ENCODE data around the gene PPFIBP1. TPM values are rescaled to one million over a fixed set of nuclear protein-coding genes. Genes with fewer than 3 reads are reported as not detected.

PPFIBP1 gene
- total RNA-seq, 1 donor: 179 TPM

DNA sequence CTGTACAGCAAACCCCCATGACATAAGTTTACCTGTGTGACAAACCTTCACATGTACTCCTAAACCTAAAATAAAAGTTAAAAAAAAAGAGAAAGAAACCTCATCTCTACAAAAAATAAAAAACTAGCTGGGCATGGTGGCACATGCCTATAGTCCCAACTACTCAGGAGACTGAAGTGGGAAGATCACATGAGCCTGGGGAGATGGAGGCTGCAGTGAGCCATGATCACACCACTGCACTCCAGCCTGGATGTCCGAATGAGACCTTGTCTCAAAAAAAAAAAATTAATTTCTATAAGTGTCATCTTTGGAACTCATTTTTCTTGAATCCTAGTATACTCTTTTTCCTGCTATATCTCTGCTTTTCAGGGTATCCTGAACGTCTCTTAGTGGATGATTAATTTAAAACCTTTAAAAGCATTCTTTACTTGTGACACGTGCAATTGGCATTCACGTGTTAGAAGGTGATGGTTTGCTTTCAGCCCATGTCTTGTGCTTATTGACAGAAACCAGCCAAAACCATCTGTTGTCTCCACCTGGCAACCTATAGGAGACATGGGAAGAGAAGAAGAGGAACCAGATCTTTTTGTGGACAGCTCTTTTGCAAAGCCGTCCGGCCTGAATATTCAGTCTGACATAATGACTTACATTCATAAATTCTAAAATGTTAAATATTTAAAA is 30.6 kb upstream of the PPFIBP1 start:
- no peak for DNase-seq (ENCODE audit: insufficient read length, low spot score, missing footprints)
- no peaks in the 10 kb centered on the region for H3K4me1 ChIP-seq (ENCODE audit: insufficient read depth, low read length)
- H3K79me2 ChIP-seq (ENCODE audit: insufficient read depth, low read length): no peaks in the 10 kb centered on the region
- TF ChIP-seq, protein P1, sequence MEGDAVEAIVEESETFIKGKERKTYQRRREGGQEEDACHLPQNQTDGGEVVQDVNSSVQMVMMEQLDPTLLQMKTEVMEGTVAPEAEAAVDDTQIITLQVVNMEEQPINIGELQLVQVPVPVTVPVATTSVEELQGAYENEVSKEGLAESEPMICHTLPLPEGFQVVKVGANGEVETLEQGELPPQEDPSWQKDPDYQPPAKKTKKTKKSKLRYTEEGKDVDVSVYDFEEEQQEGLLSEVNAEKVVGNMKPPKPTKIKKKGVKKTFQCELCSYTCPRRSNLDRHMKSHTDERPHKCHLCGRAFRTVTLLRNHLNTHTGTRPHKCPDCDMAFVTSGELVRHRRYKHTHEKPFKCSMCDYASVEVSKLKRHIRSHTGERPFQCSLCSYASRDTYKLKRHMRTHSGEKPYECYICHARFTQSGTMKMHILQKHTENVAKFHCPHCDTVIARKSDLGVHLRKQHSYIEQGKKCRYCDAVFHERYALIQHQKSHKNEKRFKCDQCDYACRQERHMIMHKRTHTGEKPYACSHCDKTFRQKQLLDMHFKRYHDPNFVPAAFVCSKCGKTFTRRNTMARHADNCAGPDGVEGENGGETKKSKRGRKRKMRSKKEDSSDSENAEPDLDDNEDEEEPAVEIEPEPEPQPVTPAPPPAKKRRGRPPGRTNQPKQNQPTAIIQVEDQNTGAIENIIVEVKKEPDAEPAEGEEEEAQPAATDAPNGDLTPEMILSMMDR (IDR thresholded peaks at IDR 0.05; ENCODE audit: extremely low read depth, low read depth, low read length): no peak
- no peaks in the 10 kb centered on the region for H3K27me3 ChIP-seq (ENCODE audit: insufficient read depth, low read length)
- H3K4me3 ChIP-seq (ENCODE audit: insufficient read depth, low read length): no peak overlapping the region
- H3K9me3 ChIP-seq (ENCODE audit: low read depth, low read length): no peaks in the 10 kb centered on the region
- no peak overlapping the region for H3K27ac ChIP-seq (ENCODE audit: low read depth, low read length)
- no peak overlapping the region for H3K4me2 ChIP-seq (ENCODE audit: insufficient read depth, low read length)
- H3K36me3 ChIP-seq (ENCODE audit: insufficient read depth, low read length): no peaks in the 10 kb centered on the region
- H2AFZ ChIP-seq (ENCODE audit: low read length): no peak overlapping the region
- no peaks in the 10 kb centered on the region for H4K20me1 ChIP-seq (ENCODE audit: insufficient read depth, low read length)

DNA sequence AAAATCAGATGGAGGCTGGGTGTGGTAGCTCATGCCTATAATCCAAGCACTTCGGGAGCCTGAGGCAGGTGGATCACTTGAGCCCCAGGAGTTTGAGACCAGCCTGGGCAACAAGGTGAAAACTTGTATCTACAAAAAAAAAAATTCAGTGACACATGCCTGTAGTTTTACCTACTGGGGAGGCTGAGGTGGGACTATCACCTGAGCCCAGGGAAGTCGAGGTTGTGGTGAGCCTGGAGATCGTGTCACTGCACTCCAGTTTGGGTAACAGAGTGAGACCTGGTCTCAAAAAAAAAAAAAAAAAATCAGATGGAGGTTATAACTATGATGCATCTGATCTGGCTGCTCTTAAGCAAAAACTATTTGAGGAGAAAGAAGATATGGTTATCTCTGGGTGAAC is 26.6 kb upstream of the PPFIBP1 start:
- H3K36me3 ChIP-seq (ENCODE audit: insufficient read depth, low read length): no peaks in the 10 kb centered on the region
- no peak overlapping the region for H3K4me2 ChIP-seq (ENCODE audit: insufficient read depth, low read length)
- no peak for DNase-seq (ENCODE audit: insufficient read length, low spot score, missing footprints)
- no peak overlapping the region for H3K27ac ChIP-seq (ENCODE audit: low read depth, low read length)
- no peaks in the 10 kb centered on the region for H4K20me1 ChIP-seq (ENCODE audit: insufficient read depth, low read length)
- no peaks in the 10 kb centered on the region for H3K27me3 ChIP-seq (ENCODE audit: insufficient read depth, low read length)
- H3K9me3 ChIP-seq (ENCODE audit: low read depth, low read length): no peaks in the 10 kb centered on the region
- H3K4me3 ChIP-seq (ENCODE audit: insufficient read depth, low read length): no peak overlapping the region
- H3K79me2 ChIP-seq (ENCODE audit: insufficient read depth, low read length): no peaks in the 10 kb centered on the region
- H2AFZ ChIP-seq (ENCODE audit: low read length): no peak overlapping the region
- no peaks in the 10 kb centered on the region for H3K4me1 ChIP-seq (ENCODE audit: insufficient read depth, low read length)
- TF ChIP-seq, protein P1 (IDR thresholded peaks at IDR 0.05; ENCODE audit: extremely low read depth, low read depth, low read length): no peak

DNA sequence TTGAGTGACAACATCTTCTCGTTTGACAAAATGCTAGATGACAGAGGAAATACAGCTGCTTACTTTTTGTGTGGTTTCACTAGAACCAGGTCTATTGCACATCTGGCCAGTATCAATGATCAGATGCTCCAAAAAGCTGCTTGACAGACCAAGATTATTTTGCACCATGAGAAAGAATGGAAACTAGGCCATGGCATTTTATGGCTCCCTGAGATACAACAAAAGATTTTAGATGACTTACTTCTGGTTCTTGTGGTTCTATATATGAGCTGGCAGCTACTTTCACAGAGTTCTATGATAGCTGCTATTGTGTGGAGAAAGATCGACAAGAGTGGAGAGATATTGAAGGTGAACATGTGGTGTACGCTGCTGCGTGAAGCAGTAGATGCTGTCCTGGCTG is 25.9 kb upstream of the PPFIBP1 start:
- TF ChIP-seq, protein P1 (IDR thresholded peaks at IDR 0.05; ENCODE audit: extremely low read depth, low read depth, low read length): no peak
- no peaks in the 10 kb centered on the region for H3K4me1 ChIP-seq (ENCODE audit: insufficient read depth, low read length)
- H3K4me2 ChIP-seq (ENCODE audit: insufficient read depth, low read length): no peak overlapping the region
- no peaks in the 10 kb centered on the region for H3K36me3 ChIP-seq (ENCODE audit: insufficient read depth, low read length)
- H4K20me1 ChIP-seq (ENCODE audit: insufficient read depth, low read length): no peaks in the 10 kb centered on the region
- H3K9me3 ChIP-seq (ENCODE audit: low read depth, low read length): no peaks in the 10 kb centered on the region
- no peak for DNase-seq (ENCODE audit: insufficient read length, low spot score, missing footprints)
- H3K4me3 ChIP-seq (ENCODE audit: insufficient read depth, low read length): no peak overlapping the region
- H3K79me2 ChIP-seq (ENCODE audit: insufficient read depth, low read length): no peaks in the 10 kb centered on the region
- H2AFZ ChIP-seq (ENCODE audit: low read length): no peak overlapping the region
- H3K27ac ChIP-seq (ENCODE audit: low read depth, low read length): no peak overlapping the region
- no peaks in the 10 kb centered on the region for H3K27me3 ChIP-seq (ENCODE audit: insufficient read depth, low read length)

DNA sequence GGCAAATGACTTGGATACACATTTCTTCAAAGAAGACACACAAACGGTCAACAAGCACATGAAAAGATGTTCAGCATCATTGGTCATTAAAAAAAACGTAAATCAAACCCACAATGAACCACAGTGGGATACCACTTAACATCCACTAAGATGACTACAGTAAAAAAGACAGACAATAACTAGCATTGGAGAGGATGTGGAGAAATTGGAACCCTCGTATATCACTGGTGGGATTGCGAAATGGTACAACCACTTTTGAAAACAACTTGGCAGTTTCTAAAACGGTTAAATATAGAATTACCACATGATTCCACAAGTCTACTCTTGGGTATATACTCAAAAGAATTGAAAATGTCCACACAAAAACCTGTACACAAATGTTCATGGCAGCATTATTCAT is 25.2 kb upstream of the PPFIBP1 start:
- no peak for DNase-seq (ENCODE audit: insufficient read length, low spot score, missing footprints)
- H3K79me2 ChIP-seq (ENCODE audit: insufficient read depth, low read length): no peaks in the 10 kb centered on the region
- H3K4me1 ChIP-seq (ENCODE audit: insufficient read depth, low read length): no peaks in the 10 kb centered on the region
- H3K36me3 ChIP-seq (ENCODE audit: insufficient read depth, low read length): no peaks in the 10 kb centered on the region
- H3K4me2 ChIP-seq (ENCODE audit: insufficient read depth, low read length): no peak overlapping the region
- no peak overlapping the region for H2AFZ ChIP-seq (ENCODE audit: low read length)
- TF ChIP-seq, protein P1 (IDR thresholded peaks at IDR 0.05; ENCODE audit: extremely low read depth, low read depth, low read length): no peak
- H3K27ac ChIP-seq (ENCODE audit: low read depth, low read length): no peak overlapping the region
- no peak overlapping the region for H3K4me3 ChIP-seq (ENCODE audit: insufficient read depth, low read length)
- no peaks in the 10 kb centered on the region for H3K9me3 ChIP-seq (ENCODE audit: low read depth, low read length)
- H4K20me1 ChIP-seq (ENCODE audit: insufficient read depth, low read length): no peaks in the 10 kb centered on the region
- H3K27me3 ChIP-seq (ENCODE audit: insufficient read depth, low read length): no peaks in the 10 kb centered on the region
